Pancreas (tissue), 10 donors: Measurements from ENCODE around the gene GRIN2B. TPM values are rescaled to one million over a fixed set of nuclear protein-coding genes. Genes with fewer than 3 reads are reported as not detected.

Experiments
- ATAC-seq, 4 donors: fragments of 200-7000 bp; cut with Tn5 transposase; one replicate each; pipeline versions ENCODE4 v1.8.0 to v1.9.1; 2020; ENCODE audit warnings: mild to moderate bottlenecking in 4 of 4, moderate library complexity in 4 of 4
- DNase-seq, 6 donors: peaks; one replicate each; pipeline ENCODE4 v3.0.0-alpha.2; 2020
- FAIRE-seq: peaks from 2 replicates; lab custom pipeline; 2012; peaks lifted over from hg19 to GRCh38; lab: Jason Lieb, UNC
- H3K27ac ChIP-seq, 4 donors: fragments of 200-600 bp; sonication (generic); 1 replicate in 3 of 4; 2 replicates in 1 of 4; pipeline versions ENCODE4 v1.5.0 to v1.8.0; 2020
- H3K27me3 ChIP-seq, 4 donors: fragments of 200-600 bp; one replicate each; pipeline ENCODE4 v1.8.0; 2021
- H3K36me3 ChIP-seq, 3 donors: fragments of 200-600 bp; sonication (generic) in 1 of 3; one replicate each; pipeline versions ENCODE4 v1.5.0 to v1.8.0; 2020 to 2021
- H3K4me1 ChIP-seq, 3 donors: fragments of 200-600 bp; one replicate each; pipeline ENCODE4 v1.8.0; 2021
- H3K4me3 ChIP-seq, 4 donors: fragments of 200-600 bp; sonication (generic) in 2 of 4; one replicate each; pipeline versions ENCODE4 v1.5.0 to v1.8.0; 2020 to 2021
- H3K9me3 ChIP-seq, 4 donors: fragments of 200-600 bp; one replicate each; pipeline ENCODE4 v1.8.0; 2021
- WGBS, 2 donors: extraction: QIAGEN DNeasy Blood & Tissue Kit; methylation state at CpG; one replicate each; pipeline ENCODE4 v1.1.7; 2013; 5-methylcytosine and 5-hydroxymethylcytosine counted together
- intact Hi-C, 3 donors: fragments of 100-400 bp; cut with DNase I; formaldehyde crosslinking; loops; one replicate each; pipeline versions ENCODE4 v1.11.1 to v1.14.2; 2022
- polyA plus RNA-seq, 2 donors: library from polyadenylated mRNA; stranded (reverse); fragments of 200-250 nt; gene quantifications; one replicate each; pipeline ENCODE4 v1.2.3, GENCODE V29; 2013
- total RNA-seq, 6 donors: library from RNA; stranded (reverse); fragmentation: NEBNext Ultra II Directional in 4 of 6; extraction: Animal tissue kit (Norgen Biotek cat#: 25700) in 4 of 6; gene quantifications; one replicate each; pipeline versions ENCODE4 v1.2.1 to v1.2.4, GENCODE V29; 2021 to 2023
- TF ChIP-seq, protein P1 (sequence below), 4 donors: fragments of 200-600 bp; sonication (generic) in 3 of 4; IDR thresholded peaks; one replicate each; pipeline versions ENCODE4 v1.5.0 to v1.8.0; 2021; ENCODE audit warnings: antibody characterized with exemption in 4 of 4
- donor health status: healthy with polysubstance abuse.
- donor health status: DM: no; HTN: no; CAD: no; lungs with moderate emphysema.
- donor health status: DM: no; HTN: no; CAD: no.
- donor health status: control.
- donor health status: control.
- donor health status: Bipolar disorder and iron deficiency.
- donor health status: DM: yes; HTN: yes; CAD: no.
- donor health status: DM: no; HTN: no; CAD: no.
- donor health status: DM: no; HTN: no; CAD: no.
- donor health status: DM: yes; HTN: yes; CAD: no.

GRIN2B gene
- total and polyA plus RNA-seq, 8 donors: under 0.01 to 0.15 (median 0.05) TPM; not detected in 1

DNA sequence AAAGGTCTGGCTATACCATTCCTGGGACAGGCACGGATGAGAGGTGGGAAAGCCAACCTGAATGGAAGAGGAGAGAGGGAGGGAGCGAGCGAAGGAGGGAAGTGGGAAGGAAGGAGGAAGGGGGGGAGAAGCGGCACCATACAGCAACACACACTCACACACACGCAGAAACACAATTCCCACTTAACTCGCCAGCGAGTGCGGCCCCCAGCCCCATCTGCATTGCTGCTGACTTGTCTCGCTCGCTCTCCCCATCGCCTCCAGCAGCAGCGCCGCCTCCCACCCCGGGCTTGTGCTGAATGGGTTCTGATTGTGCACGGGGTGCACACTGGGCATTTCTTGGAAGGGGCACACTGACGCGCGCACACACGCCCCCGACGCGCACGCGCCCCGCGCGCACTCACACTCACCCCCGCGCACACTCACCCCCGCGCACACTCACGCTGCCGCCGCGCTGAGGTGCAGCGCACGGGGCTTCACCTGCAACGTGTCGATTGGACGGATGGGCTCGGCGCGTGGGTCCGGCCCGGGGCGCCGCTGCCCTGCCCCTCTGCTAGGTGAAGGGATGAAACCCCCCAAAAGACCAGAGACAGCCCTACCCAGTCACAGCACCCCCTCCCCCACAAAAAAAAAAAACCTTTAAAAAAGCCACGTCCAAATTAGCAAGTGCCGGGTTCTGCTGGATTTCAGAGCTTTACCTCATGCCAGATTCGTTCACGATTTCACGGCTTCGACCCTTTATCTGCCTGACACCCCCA, 685 bp downstream of the GRIN2B start:
- Histone ChIP-seq H3K27me3 (peaks cover 0 to 27% (median 3%) of the 10 kb centered on the region in 4 donors), H3K27ac (no peak overlapping the region), H3K4me3 (peak overlapping the region in 2 of 4 donors; percentile 26 to 36), H3K36me3 (no peaks in the 10 kb centered on the region), H3K9me3 (no peaks in the 10 kb centered on the region), H3K4me1 (no peaks in the 10 kb centered on the region)
- intact Hi-C loops: no loop called here
- TF ChIP-seq, protein P1, sequence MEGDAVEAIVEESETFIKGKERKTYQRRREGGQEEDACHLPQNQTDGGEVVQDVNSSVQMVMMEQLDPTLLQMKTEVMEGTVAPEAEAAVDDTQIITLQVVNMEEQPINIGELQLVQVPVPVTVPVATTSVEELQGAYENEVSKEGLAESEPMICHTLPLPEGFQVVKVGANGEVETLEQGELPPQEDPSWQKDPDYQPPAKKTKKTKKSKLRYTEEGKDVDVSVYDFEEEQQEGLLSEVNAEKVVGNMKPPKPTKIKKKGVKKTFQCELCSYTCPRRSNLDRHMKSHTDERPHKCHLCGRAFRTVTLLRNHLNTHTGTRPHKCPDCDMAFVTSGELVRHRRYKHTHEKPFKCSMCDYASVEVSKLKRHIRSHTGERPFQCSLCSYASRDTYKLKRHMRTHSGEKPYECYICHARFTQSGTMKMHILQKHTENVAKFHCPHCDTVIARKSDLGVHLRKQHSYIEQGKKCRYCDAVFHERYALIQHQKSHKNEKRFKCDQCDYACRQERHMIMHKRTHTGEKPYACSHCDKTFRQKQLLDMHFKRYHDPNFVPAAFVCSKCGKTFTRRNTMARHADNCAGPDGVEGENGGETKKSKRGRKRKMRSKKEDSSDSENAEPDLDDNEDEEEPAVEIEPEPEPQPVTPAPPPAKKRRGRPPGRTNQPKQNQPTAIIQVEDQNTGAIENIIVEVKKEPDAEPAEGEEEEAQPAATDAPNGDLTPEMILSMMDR (IDR thresholded peaks at IDR 0.05): no peak
- FAIRE-seq (no peak), ATAC-seq (peak in 3 of 4 donors; percentile 20 to 59 (median 51)), DNase-seq (peak in 2 of 6 donors; percentile 61 to 65)
- 1% methylated on average over 52 to 53 of the region's 53 CpGs for WGBS, 2 donors

DNA sequence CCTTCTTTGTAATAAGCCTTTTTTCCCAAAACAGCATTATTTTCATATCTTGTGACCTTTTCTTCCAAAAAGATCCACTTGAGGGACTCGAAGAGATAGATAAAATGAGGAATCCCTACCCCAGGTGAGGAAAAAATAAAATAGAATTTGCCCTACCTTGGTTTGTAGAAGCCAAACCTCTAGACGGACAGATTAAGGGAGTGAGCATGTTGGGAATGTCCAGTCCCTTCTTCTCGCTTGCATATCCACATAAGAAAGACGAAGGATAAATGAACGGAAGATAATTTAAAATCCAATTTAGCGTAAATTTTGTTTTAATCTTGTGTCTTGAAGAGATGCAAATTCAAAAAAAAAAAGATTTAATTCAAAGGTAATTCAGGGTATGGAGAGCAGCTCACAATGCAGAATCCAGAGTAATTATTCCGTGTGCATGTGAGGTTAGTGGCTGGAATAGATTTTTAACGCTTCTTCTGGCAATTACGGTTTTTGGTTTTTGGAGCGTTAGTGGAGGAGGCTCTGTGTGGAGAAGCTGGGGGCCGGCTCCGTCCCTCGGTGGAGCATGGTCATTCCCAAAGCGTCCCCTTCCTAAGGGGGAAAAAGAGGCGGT, 1.5 kb downstream of the GRIN2B start:
- H3K4me3 ChIP-seq: no peak overlapping the region
- no peaks in the 10 kb centered on the region for H3K9me3 ChIP-seq
- no peak for DNase-seq
- WGBS, 2 donors: 23 to 26% methylated on average over 15 of the region's 15 CpGs
- TF ChIP-seq, protein P1 (IDR thresholded peaks at IDR 0.05): no peak
- no peak for ATAC-seq
- intact Hi-C loops: no loop called here
- no peak for FAIRE-seq
- H3K27ac ChIP-seq: no peak overlapping the region
- H3K4me1 ChIP-seq: no peaks in the 10 kb centered on the region
- H3K36me3 ChIP-seq: no peaks in the 10 kb centered on the region
- H3K27me3 ChIP-seq: peaks cover 0 to 27% (median 3%) of the 10 kb centered on the region in 4 donors

DNA sequence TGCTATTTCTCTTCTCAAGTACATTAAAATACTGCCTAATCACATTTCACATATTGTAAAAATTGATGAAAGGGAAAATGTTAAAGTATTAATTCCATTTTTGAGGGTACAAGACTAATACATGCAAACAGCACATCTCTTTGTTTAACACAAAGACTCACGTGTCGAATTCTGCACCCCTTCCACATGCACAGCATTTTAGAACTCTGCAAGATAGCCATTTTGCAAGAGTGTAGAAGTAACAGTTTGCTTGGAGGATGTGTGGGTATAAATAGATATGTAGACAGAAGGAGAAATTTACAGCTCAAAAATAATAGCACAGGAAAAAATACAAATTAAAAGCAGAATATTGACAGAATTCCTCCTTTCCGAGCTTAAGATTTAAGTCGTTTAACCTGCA, 2.5 kb downstream of the GRIN2B start:
- intact Hi-C loops: no loop called here
- FAIRE-seq (no peak), DNase-seq (no peak), ATAC-seq (no peak)
- H3K27ac ChIP-seq: no peak overlapping the region
- H3K4me3 ChIP-seq: no peak overlapping the region
- H3K27me3 ChIP-seq: peaks cover 0 to 27% (median 3%) of the 10 kb centered on the region in 4 donors
- no peaks in the 10 kb centered on the region for H3K36me3 ChIP-seq
- H3K4me1 ChIP-seq: no peaks in the 10 kb centered on the region
- H3K9me3 ChIP-seq: no peaks in the 10 kb centered on the region
- WGBS, 2 donors: 43 to 65% methylated on average over 4 of the region's 4 CpGs
- TF ChIP-seq, protein P1 (IDR thresholded peaks at IDR 0.05): no peak

DNA sequence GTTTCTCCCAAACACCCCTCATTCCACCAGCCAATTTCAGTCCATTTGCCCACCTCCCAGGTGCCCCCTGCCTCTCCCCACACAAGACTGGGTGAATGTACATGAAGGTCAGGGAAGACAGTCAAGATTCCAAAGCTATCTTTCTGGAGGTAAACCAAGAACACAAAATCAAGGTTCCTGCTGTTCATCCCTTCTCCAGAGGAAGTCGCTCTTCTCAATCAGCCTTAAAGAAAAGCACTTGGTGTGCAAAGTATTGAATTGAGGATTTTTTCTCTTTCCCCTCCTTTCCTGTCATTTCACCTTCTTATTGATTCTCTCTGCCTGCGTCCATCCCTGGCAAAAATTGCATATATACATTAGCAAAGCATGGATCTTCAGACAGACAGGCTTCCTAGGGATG, 4.5 kb downstream of the GRIN2B start:
- Histone ChIP-seq H3K36me3 (no peaks in the 10 kb centered on the region), H3K4me1 (no peaks in the 10 kb centered on the region), H3K4me3 (no peak overlapping the region), H3K27me3 (peaks cover 0 to 13% (median 0%) of the 10 kb centered on the region in 4 donors), H3K27ac (no peak overlapping the region), H3K9me3 (no peaks in the 10 kb centered on the region)
- FAIRE-seq (no peak), ATAC-seq (no peak), DNase-seq (no peak)
- TF ChIP-seq, protein P1 (IDR thresholded peaks at IDR 0.05): no peak
- intact Hi-C loops: no loop called here
- WGBS, 2 donors: 60 to 62% methylated on average over 2 of the region's 2 CpGs
